Islet precursor cell (in vitro differentiated cells): ENCODE results near the gene FOXD4L1.
A peak's percentile ranks its signal among the peaks of the same experiment; 100 is the strongest.
"Not testable (repeated sequence)": the region's sequence is repeated elsewhere in the genome, so short reads cannot be mapped to it uniquely, and the experiment has no call there.

Experiments
- DNase-seq: peaks from one replicate; pipeline ENCODE4 v3.0.0-alpha.2; 2018

Gene FOXD4L1

DNA sequence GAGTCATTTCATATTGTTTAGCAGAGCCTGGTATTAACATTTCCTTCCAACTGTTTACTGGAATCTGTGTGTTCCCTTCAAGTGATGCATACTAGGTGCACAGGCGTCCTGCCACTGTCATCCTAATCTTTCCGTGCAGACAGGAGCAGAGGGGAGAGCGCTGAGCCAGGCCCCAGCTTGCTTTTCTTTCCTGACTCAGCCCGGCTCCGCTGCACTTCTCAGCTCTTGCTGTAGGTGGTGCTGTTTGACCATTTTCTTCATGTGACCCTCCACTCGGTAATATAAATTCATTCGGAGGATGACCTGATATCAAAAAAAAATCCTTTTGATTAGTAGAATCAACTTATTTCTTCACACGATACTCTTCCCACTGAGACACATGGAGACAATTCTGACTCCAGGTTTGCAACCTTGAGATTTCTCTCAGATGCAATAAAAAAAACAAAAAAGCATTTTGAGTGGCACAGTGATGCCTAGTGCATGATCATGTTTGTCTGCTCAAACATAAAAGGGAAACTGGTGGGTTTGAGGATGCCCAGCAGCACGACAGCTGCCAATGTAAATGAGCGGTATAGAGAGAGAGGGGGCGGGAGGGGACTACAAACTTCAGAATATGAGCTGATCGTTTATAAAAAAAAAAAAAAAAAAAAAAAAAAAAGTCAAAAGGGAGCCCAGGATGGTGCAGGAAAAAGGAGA is 29.0 kb downstream of the FOXD4L1 start:
- DNase-seq = not testable (repeated sequence)

DNA sequence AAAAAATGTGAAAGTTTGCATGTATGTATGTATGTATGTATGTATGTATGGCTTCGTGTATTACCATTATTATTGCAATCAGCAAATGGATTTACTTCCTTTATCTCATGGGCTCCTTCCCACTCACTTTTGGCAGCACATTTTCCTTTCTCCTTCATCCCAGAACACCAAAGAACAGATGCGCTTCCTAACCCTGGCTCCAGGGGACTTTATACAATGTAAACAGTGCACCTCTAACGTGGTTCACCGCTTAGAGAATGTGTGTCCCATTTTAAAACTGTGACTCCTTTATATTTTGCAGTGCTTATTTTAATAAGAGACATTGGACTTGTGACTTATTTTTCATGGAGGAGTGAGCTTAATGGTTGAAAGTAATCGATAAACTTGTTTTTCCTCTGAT is 29.7 kb downstream of the FOXD4L1 start:
- not testable (repeated sequence) for DNase-seq

- DNase-seq = not testable (repeated sequence)
Observed at GRCh38 chr2:113528904-113529303, 30.4 kb downstream of the FOXD4L1 start.

- not testable (repeated sequence) for DNase-seq
Observed at GRCh38 chr2:113532991-113533390, 34.5 kb downstream of the FOXD4L1 start.

DNA sequence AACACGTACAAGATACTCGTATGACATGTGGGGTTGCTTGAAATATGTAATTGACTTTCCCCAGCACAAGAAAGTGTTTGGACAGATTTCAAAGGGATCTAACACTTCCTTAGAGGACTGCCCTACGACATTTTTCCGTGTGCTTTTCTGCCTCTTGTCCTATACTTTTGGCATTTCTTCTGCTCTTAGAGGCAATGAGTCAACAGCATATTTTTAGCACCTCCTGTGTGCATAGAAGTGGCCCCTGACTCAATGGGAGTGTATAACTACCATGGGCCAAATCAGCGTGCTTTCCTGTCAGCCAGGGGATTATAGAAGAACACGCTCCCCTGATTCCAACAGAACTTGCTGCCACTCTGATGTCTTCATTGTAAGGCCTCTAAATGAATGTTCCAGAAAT is 38.1 kb downstream of the FOXD4L1 start:
- not testable (repeated sequence) for DNase-seq

- DNase-seq = not testable (repeated sequence)
Observed at GRCh38 chr2:113540834-113541203, 42.4 kb downstream of the FOXD4L1 start.

GRCh38 chr2:113541204-113541975 is 42.9 kb downstream of the FOXD4L1 start:
- peak; percentile 58 for DNase-seq

- DNase-seq = peak; percentile 53
Observed at GRCh38 chr2:113541976-113542485, 43.6 kb downstream of the FOXD4L1 start.

DNA sequence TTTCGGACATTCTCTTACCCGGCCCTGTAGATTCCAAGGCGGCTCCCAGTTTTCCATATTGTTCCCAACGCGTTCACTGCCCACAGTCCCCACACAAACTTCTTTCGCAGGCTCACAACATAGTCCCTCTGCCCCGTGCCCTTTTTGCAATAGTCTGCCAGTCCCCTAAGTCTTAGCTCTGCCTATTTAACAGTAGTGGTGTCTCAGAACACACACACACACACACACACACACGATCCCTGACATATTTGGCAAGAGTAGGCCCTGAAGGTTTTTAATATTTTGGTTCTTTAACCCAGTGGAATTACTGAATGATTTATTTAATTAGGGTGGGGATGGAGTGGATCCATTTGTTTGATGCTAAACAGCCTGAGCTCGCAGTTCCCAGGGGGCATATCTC is 44.1 kb downstream of the FOXD4L1 start:
- DNase-seq = not testable (repeated sequence)
